Left ventricle myocardium inferior (tissue), 1 donor: Measurements from ENCODE around the gene FBXO34. TPM values are rescaled to one million over a fixed set of nuclear protein-coding genes. Genes with fewer than 3 reads are reported as not detected.
"Not testable (repeated sequence)": the region's sequence is repeated elsewhere in the genome, so short reads cannot be mapped to it uniquely, and the experiment has no call there.

Experiments used
- DNase-seq: peaks from one replicate; pipeline ENCODE4 v3.0.0-alpha.2; 2020
- H3K27ac ChIP-seq: fragments of 200-600 bp; replicated peaks from 2 replicates; pipeline ENCODE4 v1.8.0; 2021
- H3K27me3 ChIP-seq: fragments of 200-600 bp; 2 replicates; pipeline ENCODE4 v1.8.0; 2021; ENCODE audit warnings: low read depth
- H3K36me3 ChIP-seq: fragments of 200-600 bp; 2 replicates; pipeline ENCODE4 v1.8.0; 2021
- H3K4me1 ChIP-seq: fragments of 200-600 bp; 2 replicates; pipeline ENCODE4 v1.8.0; 2021
- H3K4me3 ChIP-seq: fragments of 200-600 bp; 2 replicates; pipeline ENCODE4 v1.8.0; 2021; ENCODE audit warnings: mild to moderate bottlenecking, moderate library complexity
- H3K9me3 ChIP-seq: fragments of 200-600 bp; replicated peaks from 2 replicates; pipeline ENCODE4 v1.8.0; 2021
- intact Hi-C: fragments of 100-400 bp; cut with micrococcal nuclease; formaldehyde crosslinking; loops from one replicate; pipeline ENCODE4 v1.11.0; 2022
- total RNA-seq: library from RNA; stranded (reverse); fragmentation: NEBNext Ultra II Directional; extraction: Animal tissue kit (Norgen Biotek cat#: 25700); gene quantifications from one replicate; pipeline ENCODE4 v1.2.1, GENCODE V29; 2021
- TF ChIP-seq, protein P1 (sequence below): fragments of 200-600 bp; IDR thresholded peaks from 2 replicates; pipeline ENCODE4 v1.8.0; 2021; ENCODE audit warnings: antibody characterized with exemption, mild to moderate bottlenecking, borderline replicate concordance
- donor health status: DM: no; HTN: yes; CAD: no; lungs with severe emphysema.

The FBXO34 gene
- total RNA-seq, 1 donor from 2014 or later, result 22.4 TPM

DNA sequence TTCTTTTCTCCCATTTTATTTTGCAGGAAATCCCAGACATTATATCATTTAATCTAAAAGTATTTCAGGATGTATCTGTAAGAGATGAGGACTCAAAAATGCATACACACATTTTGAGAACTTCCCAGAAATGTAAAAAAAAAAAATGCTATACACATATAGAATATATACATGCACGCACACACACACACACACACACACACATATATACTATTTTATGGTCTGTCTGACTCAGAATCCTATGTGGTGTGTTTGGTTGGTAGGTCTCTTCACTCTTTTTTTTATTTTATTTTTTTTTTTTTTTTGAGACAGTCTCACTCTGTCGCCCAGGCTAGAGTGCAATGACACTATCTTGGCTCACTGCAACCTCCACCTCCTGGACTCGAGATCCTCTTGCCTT is 65.5 kb downstream of the FBXO34 start:
- Histone ChIP-seq H3K9me3 (no peaks in the 10 kb centered on the region), H3K4me3 (no peak overlapping the region), H3K27me3 (no peaks in the 10 kb centered on the region), H3K4me1 (peaks cover 77% of the 10 kb centered on the region), H3K27ac (no peak overlapping the region), H3K36me3 (no peaks in the 10 kb centered on the region)
- TF ChIP-seq, protein P1, sequence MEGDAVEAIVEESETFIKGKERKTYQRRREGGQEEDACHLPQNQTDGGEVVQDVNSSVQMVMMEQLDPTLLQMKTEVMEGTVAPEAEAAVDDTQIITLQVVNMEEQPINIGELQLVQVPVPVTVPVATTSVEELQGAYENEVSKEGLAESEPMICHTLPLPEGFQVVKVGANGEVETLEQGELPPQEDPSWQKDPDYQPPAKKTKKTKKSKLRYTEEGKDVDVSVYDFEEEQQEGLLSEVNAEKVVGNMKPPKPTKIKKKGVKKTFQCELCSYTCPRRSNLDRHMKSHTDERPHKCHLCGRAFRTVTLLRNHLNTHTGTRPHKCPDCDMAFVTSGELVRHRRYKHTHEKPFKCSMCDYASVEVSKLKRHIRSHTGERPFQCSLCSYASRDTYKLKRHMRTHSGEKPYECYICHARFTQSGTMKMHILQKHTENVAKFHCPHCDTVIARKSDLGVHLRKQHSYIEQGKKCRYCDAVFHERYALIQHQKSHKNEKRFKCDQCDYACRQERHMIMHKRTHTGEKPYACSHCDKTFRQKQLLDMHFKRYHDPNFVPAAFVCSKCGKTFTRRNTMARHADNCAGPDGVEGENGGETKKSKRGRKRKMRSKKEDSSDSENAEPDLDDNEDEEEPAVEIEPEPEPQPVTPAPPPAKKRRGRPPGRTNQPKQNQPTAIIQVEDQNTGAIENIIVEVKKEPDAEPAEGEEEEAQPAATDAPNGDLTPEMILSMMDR, result no peak
- intact Hi-C loops, result no loop called here
- no peak for DNase-seq

DNA sequence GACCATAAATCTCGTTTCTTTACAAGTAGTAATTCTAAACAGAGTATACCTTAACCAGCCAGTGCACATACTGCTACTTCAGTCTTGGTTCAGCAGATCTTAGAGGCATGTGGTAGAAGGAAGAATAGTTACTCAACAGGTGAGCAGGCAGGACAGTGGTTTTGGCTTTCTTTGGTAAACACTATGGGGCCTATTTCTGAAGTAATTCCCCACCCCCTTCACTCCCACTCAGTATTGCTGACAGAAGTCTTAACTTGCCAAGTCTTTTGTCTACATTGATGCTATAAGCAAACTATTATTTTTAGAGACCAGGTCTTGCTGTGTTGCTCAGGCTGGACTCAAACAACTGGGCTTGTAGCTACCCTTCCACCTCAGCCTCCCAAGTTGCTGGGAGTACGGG is 68.5 kb downstream of the FBXO34 start:
- H3K4me1 ChIP-seq, result peaks cover 73% of the 10 kb centered on the region
- intact Hi-C loops, result loop anchor here (10.0 kb wide), 1 partner anchor 65 kb away; the partner anchor contains the start of gene FBXO34
- TF ChIP-seq, protein P1, result no peak
- no peak overlapping the region for H3K4me3 ChIP-seq
- no peak overlapping the region for H3K27ac ChIP-seq
- no peaks in the 10 kb centered on the region for H3K36me3 ChIP-seq
- H3K27me3 ChIP-seq, result no peaks in the 10 kb centered on the region
- DNase-seq, result no peak
- no peaks in the 10 kb centered on the region for H3K9me3 ChIP-seq

DNA sequence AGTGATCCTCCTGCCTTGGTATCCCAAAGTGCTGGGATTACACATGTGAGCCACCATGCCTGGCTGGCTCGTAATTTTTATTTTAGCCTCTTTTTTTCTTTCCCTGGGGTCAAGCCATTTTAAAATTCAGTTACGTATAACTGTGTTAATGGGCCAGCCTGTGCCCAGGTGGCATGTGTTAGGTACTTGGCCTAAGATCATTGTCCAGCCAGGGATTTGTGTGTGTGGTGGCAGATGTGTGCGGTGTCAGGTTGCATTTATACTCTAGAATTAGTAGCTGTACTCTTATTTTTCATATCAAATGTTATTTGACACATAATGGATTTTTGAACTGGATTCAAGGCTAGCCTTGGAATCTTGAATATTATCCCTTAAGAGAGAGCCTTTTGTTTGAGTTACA is 69.3 kb downstream of the FBXO34 start:
- Histone ChIP-seq H3K27me3 (no peaks in the 10 kb centered on the region), H3K36me3 (no peaks in the 10 kb centered on the region), H3K27ac (no peak overlapping the region), H3K4me1 (peaks cover 72% of the 10 kb centered on the region), H3K9me3 (no peaks in the 10 kb centered on the region), H3K4me3 (no peak overlapping the region)
- intact Hi-C loops, result loop anchor here (10.0 kb wide), 1 partner anchor 66 kb away; the partner anchor contains the start of gene FBXO34
- TF ChIP-seq, protein P1, result no peak
- DNase-seq, result no peak

DNA sequence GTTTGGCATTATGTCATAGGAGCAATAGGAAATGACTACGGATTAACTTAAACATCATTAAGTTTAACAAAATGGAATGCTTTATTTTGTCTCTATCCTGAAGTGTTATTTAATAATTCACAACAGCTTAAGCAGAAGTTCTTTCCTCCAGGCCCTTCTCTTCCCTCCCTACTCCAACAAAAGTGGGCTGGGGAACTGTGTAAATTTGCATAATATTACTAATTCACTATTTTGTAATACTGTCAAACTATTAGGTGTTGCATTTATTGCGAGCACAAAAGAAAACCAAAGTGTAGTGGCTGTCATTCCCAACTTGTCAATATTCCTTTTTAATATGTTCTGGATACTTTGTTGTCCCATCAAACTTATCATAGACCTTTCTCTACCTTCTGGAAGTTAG is 70.6 kb downstream of the FBXO34 start:
- Histone ChIP-seq H3K36me3 (no peaks in the 10 kb centered on the region), H3K4me3 (no peak overlapping the region), H3K9me3 (no peaks in the 10 kb centered on the region), H3K27ac (no peak overlapping the region), H3K27me3 (no peaks in the 10 kb centered on the region), H3K4me1 (peaks cover 75% of the 10 kb centered on the region)
- DNase-seq, result no peak
- TF ChIP-seq, protein P1, result no peak
- intact Hi-C loops, result loop anchor here (10.0 kb wide), 1 partner anchor 67 kb away; the partner anchor contains the start of gene FBXO34

DNA sequence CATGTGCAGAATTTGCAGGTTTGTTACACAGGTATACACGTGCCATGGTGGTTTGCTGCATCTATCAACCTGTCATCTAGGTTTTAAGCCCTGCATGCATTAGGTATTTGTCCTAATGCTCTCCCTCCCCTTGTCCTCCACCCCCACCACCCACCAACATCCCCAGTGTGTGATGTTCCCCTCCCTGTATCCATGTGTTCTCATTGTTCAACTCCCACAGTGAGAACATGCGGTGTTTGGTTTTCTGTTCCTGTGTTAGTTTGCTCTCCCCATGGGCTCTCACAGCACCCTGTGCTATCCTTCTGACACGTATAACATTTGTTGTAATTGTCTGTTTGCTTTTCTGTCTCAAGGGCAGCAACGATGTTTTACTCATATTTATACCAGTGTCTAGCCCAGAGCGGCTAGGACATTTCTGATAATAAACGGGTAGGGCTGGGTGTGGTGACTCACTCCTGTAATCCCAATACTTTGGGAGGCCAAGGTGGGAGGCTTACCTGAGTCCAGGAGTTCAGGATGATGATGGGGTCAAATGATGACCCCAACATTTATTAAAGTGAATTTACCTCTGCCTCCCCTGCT is 73.5 kb downstream of the FBXO34 start:
- H3K27me3 ChIP-seq, H3K36me3 ChIP-seq, H3K4me3 ChIP-seq, H3K27ac ChIP-seq, H3K9me3 ChIP-seq, DNase-seq: not testable (repeated sequence)
- intact Hi-C loops, result loop anchor here (10.0 kb wide), 1 partner anchor 70 kb away; the partner anchor contains the start of gene FBXO34
- H3K4me1 ChIP-seq, result peaks cover 76% of the 10 kb centered on the region

DNA sequence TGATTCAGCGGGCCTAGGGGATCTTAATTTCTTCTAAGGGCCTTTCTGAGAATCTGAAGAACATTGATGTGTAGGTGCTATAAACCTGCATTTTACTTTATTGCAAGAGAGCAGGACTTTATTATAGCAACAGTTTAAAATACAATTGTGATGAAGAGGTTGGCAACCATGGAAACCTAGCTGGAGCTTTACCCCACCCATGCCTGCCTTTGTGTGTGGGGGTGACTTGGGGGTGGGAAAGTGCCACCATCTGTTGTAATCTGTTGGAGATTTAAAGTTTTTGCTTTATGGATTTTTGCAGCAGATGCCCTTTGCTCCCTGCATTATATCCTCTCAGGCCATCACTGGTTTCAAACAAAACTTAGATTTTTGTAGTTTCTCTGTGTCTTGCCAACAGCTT is 75.8 kb downstream of the FBXO34 start:
- DNase-seq, result no peak
- Histone ChIP-seq H3K9me3 (no peaks in the 10 kb centered on the region), H3K4me1 (peaks cover 60% of the 10 kb centered on the region), H3K27ac (no peak overlapping the region), H3K36me3 (peaks cover 19% of the 10 kb centered on the region), H3K27me3 (no peaks in the 10 kb centered on the region), H3K4me3 (no peak overlapping the region)
- intact Hi-C loops, result loop anchor here (10.0 kb wide), 1 partner anchor 72 kb away; the partner anchor contains the start of gene FBXO34
- TF ChIP-seq, protein P1, result no peak
